OCI-LY7 (cell line): Measurements from ENCODE around the gene PPFIA4. TPM values are rescaled to one million over a fixed set of nuclear protein-coding genes. Genes with fewer than 3 reads are reported as not detected.

Experiments used
- BruUV-seq: library from RNA; stranded (reverse); fragments of 400-500 nt; replicated peaks from 2 replicates; lab custom pipeline; 2021; lab: Mats Ljungman, UMichigan
- CTCF ChIA-PET: fragments of 300-600 bp; sonication (Branson Sonifier 250); formaldehyde crosslinking; loops from one replicate; lab custom pipeline; 2022; ENCODE audit warnings: antibody characterized with exemption; ENCODE audit not compliant: unreplicated experiment; lab: Charles Lee
- POLR2A ChIA-PET: fragments of 300-600 bp; sonication (Branson Sonifier 250); formaldehyde crosslinking; loops from one replicate; lab custom pipeline; 2022; ENCODE audit warnings: antibody characterized with exemption; lab: Charles Lee
- DNase-seq: peaks from one replicate; pipeline ENCODE4 v3.0.0-alpha.2; 2015; ENCODE audit warnings: low spot score
- H2AFZ ChIP-seq: fragments of 200-600 bp; sonication (generic), shearing (Covaris generic); 2 replicates; pipeline ENCODE4 v1.6.1; 2014; ENCODE audit warnings: mild to moderate bottlenecking, antibody characterized with exemption, low read length, moderate library complexity
- H3K27ac ChIP-seq: fragments of 200-600 bp; sonication (generic); 2 replicates; pipeline ENCODE4 v1.5.1; 2014; ENCODE audit warnings: mixed run types, low read depth, mild to moderate bottlenecking, moderate library complexity, low read length, inconsistent platforms; ENCODE audit not compliant: poor library complexity, severe bottlenecking
- H3K36me3 ChIP-seq: fragments of 200-600 bp; sonication (generic); 2 replicates; pipeline ENCODE4 v1.6.1; 2014; ENCODE audit warnings: mild to moderate bottlenecking, antibody characterized with exemption, low read length, moderate library complexity, mixed read lengths; ENCODE audit not compliant: insufficient read depth
- H3K4me1 ChIP-seq: fragments of 200-600 bp; sonication (generic); 2 replicates; pipeline ENCODE4 v1.5.1; 2014; ENCODE audit warnings: mild to moderate bottlenecking, low read length; ENCODE audit not compliant: insufficient read depth, poor library complexity, severe bottlenecking
- H3K4me2 ChIP-seq: fragments of 200-600 bp; sonication (generic); 2 replicates; pipeline ENCODE4 v1.6.1; 2014; ENCODE audit warnings: mild to moderate bottlenecking, low read length
- H3K4me3 ChIP-seq: fragments of 200-600 bp; sonication (generic); 2 replicates; pipeline ENCODE4 v1.5.1; 2014; ENCODE audit warnings: mild to moderate bottlenecking, low read depth, low read length; ENCODE audit not compliant: poor library complexity, severe bottlenecking
- H3K79me2 ChIP-seq: fragments of 200-600 bp; sonication (generic); 2 replicates; pipeline ENCODE4 v1.6.1; 2016; ENCODE audit warnings: low read depth, mild to moderate bottlenecking, low read length, moderate library complexity, mixed read lengths; ENCODE audit not compliant: insufficient read depth
- H3K9me2 ChIP-seq: fragments of 200-600 bp; sonication (generic); 2 replicates; pipeline ENCODE4 v1.6.1; 2016; ENCODE audit warnings: mild to moderate bottlenecking, low read length, mixed read lengths; ENCODE audit not compliant: insufficient read depth
- H3K9me3 ChIP-seq: fragments of 200-600 bp; sonication (generic); 2 replicates; pipeline ENCODE4 v1.6.1; 2014; ENCODE audit warnings: mild to moderate bottlenecking, mixed run types, low read length, mixed read lengths
- H4K20me1 ChIP-seq: fragments of 200-600 bp; sonication (generic); 2 replicates; pipeline ENCODE4 v1.6.1; 2014; ENCODE audit warnings: mild to moderate bottlenecking, antibody characterized with exemption, low read length, moderate library complexity, mixed read lengths; ENCODE audit not compliant: insufficient read depth
- EZH2phosphoT487 ChIP-seq: fragments of 200-600 bp; sonication (generic); IDR thresholded peaks from 2 replicates; pipeline ENCODE4 v1.6.1; 2018; ENCODE audit warnings: low read depth, borderline replicate concordance, mild to moderate bottlenecking, mixed run types, antibody characterized with exemption, low read length, moderate library complexity, mixed read lengths
- intact Hi-C: fragments of 100-400 bp; cut with micrococcal nuclease; formaldehyde crosslinking; loops from one replicate; pipeline ENCODE4 v1.10.0; 2022; ENCODE audit not compliant: unreplicated experiment
- total RNA-seq, 2 experiments: library from RNA; depleted of rRNA in 1 of 2; stranded (reverse); fragments of >200 nt in 1 of 2; shearing (Covaris generic) in 1 of 2; gene quantifications; 2 replicates each; pipeline ENCODE4 v1.2.3, GENCODE V29; 2014 to 2022
- TF ChIP-seq, protein P1 (sequence below): fragments of 200-600 bp; sonication (generic); conservative IDR thresholded peaks from 2 replicates; pipeline ENCODE4 v1.5.1; 2014; ENCODE audit warnings: mild to moderate bottlenecking, antibody characterized with exemption, low read length, moderate library complexity, mixed read lengths

The PPFIA4 gene
- total RNA-seq, 2 experiments from 2014 or later: 0.03 to 2.7 TPM

DNA sequence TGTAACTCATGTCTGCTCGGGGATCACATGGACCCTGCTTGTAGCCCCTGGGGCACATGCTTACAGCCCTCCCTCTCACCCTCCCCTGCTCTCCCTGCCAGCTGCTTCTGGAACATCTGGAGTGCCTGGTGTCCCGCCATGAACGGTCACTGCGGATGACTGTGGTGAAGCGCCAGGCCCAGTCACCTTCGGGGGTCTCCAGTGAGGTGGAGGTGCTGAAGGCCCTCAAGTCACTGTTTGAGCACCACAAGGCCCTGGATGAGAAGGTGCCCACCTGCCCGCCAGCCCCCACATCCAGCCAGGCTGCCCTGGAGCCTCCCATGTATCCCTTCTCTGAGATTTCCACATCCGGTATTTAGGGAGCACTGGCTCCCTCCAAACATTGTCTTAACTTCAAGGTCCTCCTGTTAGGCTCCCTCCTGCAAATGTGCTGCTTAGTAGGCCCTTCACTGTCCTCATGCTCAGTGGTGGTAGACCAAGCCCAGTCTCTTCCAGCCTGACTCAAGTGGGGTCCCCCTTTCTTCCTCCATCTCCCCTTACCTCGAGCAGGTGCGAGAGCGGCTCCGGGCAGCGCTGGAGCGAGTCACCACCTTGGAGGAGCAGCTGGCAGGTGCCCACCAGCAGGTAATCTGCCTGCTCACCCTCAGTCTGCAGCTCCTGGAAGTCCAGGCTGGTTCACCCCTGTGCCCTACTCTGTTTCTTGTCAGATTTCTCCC lies 17.7 kb downstream of the PPFIA4 start:
- no TSS peak for BruUV-seq
- ChIA-PET CTCF (interaction anchor here (0.6 to 0.8 kb wide), 2 partner anchors 12 to 25 kb away, joined by 3 read pairs; no protein-coding TSS in a partner anchor), POLR2A (no interaction called here)
- H2AFZ ChIP-seq: no peak overlapping the region
- H3K4me2 ChIP-seq: no peak overlapping the region
- no peaks in the 10 kb centered on the region for H3K9me3 ChIP-seq
- no peaks in the 10 kb centered on the region for H3K79me2 ChIP-seq
- DNase-seq: no peak
- no peaks in the 10 kb centered on the region for H3K9me2 ChIP-seq
- no peaks in the 10 kb centered on the region for H4K20me1 ChIP-seq
- TF ChIP-seq, protein P1, sequence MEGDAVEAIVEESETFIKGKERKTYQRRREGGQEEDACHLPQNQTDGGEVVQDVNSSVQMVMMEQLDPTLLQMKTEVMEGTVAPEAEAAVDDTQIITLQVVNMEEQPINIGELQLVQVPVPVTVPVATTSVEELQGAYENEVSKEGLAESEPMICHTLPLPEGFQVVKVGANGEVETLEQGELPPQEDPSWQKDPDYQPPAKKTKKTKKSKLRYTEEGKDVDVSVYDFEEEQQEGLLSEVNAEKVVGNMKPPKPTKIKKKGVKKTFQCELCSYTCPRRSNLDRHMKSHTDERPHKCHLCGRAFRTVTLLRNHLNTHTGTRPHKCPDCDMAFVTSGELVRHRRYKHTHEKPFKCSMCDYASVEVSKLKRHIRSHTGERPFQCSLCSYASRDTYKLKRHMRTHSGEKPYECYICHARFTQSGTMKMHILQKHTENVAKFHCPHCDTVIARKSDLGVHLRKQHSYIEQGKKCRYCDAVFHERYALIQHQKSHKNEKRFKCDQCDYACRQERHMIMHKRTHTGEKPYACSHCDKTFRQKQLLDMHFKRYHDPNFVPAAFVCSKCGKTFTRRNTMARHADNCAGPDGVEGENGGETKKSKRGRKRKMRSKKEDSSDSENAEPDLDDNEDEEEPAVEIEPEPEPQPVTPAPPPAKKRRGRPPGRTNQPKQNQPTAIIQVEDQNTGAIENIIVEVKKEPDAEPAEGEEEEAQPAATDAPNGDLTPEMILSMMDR: no peak
- TF ChIP-seq EZH2phosphoT487: no peak
- H3K27ac ChIP-seq: no peak overlapping the region
- H3K4me3 ChIP-seq: no peak overlapping the region
- no peaks in the 10 kb centered on the region for H3K4me1 ChIP-seq
- intact Hi-C loops: no loop called here
- H3K36me3 ChIP-seq: no peaks in the 10 kb centered on the region

DNA sequence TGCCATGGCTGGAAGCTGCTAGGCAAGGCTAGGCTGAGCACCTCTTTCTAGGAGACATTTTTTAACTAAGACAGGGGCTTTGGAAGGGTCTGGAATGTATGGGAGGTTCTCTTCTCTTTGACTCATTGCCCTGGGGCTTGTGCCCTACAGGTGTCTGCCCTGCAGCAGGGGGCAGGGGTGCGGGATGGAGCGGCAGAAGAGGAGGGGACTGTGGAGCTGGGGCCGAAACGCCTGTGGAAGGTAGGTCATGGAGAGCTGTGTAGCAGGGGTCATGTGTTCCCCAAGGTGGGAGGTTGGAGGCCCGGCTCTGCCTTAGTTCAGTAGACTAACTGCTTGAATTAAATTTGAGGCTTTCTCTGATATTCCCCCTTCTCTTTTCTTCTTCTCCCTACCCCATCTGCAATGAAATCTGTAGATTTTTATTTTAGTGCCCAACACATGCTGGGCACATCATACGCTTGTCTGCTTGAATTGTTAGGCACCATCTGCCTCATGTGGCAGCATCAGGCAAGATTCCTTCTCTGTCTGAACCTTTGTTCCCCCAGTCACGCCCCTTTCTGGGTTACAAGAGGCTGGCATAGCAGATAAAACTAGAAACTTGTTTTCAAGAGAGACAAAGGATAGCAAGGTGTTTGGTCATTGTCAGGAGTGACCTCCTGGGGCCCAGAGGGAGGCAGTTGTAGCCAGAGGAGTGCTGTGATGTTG lies 18.4 kb downstream of the PPFIA4 start:
- no peak for DNase-seq
- no peaks in the 10 kb centered on the region for H3K36me3 ChIP-seq
- CTCF ChIA-PET: interaction anchor here (0.6 kb wide), 1 partner anchor 12 kb away, joined by 3 read pairs; no protein-coding TSS in a partner anchor
- TF ChIP-seq EZH2phosphoT487: no peak
- TF ChIP-seq, protein P1: no peak
- H3K9me2 ChIP-seq: no peaks in the 10 kb centered on the region
- no peak overlapping the region for H3K4me2 ChIP-seq
- no peaks in the 10 kb centered on the region for H3K79me2 ChIP-seq
- no peak overlapping the region for H3K4me3 ChIP-seq
- no peaks in the 10 kb centered on the region for H3K4me1 ChIP-seq
- no TSS peak for BruUV-seq
- no peak overlapping the region for H3K27ac ChIP-seq
- POLR2A ChIA-PET: no interaction called here
- intact Hi-C loops: no loop called here
- no peaks in the 10 kb centered on the region for H3K9me3 ChIP-seq
- no peak overlapping the region for H2AFZ ChIP-seq
- no peaks in the 10 kb centered on the region for H4K20me1 ChIP-seq

DNA sequence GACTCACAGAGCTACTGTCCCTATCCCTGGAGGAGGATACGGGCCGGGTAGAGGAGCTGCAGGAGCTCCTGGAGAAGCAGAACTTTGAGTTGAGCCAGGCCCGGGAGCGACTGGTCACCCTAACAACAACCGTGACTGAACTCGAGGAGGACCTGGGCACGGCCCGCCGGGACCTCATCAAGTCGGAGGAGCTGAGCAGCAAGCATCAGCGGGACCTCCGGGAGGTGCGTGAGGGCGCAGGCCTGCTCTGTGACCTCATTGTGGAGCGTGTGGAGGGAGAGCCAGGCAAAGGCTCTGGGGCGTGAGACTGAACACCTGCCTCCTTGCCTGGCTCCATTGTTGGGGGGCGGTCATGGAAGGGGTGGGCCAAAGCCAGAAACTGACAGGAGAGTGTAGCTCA lies 19.0 kb downstream of the PPFIA4 start:
- Histone ChIP-seq H3K4me2 (no peak overlapping the region), H4K20me1 (no peaks in the 10 kb centered on the region), H3K9me2 (no peaks in the 10 kb centered on the region), H3K4me1 (no peaks in the 10 kb centered on the region), H3K27ac (no peak overlapping the region), H3K36me3 (no peaks in the 10 kb centered on the region), H3K9me3 (no peaks in the 10 kb centered on the region), H3K4me3 (no peak overlapping the region), H3K79me2 (no peaks in the 10 kb centered on the region), H2AFZ (no peak overlapping the region)
- ChIA-PET POLR2A (no interaction called here), CTCF (no interaction called here)
- no peak for TF ChIP-seq EZH2phosphoT487
- TF ChIP-seq, protein P1: no peak
- intact Hi-C loops: no loop called here
- BruUV-seq: no TSS peak
- no peak for DNase-seq
